Measurements from ENCODE around the gene PPP2R3A.

DNA sequence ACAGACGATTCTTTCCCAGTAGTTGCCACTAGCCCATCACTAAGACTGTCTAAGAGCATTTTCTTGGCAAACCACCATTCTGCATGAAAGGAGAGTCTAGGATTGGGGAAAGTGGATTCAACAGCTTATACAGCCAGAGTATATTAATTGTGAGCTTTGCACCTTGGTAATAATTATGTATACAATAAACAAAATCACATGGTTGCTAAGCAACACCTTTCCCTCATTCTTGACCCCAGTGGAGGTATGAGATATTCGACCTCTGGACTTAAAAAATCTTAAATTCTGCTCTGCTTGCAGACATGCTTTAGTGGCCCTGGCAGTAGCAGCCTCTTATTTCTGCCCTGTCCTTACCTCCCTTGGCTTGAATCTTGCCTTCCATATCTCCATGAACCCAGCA is 73.1 kb downstream of the PPP2R3A start:
- TF ChIP-seq, protein P1, sequence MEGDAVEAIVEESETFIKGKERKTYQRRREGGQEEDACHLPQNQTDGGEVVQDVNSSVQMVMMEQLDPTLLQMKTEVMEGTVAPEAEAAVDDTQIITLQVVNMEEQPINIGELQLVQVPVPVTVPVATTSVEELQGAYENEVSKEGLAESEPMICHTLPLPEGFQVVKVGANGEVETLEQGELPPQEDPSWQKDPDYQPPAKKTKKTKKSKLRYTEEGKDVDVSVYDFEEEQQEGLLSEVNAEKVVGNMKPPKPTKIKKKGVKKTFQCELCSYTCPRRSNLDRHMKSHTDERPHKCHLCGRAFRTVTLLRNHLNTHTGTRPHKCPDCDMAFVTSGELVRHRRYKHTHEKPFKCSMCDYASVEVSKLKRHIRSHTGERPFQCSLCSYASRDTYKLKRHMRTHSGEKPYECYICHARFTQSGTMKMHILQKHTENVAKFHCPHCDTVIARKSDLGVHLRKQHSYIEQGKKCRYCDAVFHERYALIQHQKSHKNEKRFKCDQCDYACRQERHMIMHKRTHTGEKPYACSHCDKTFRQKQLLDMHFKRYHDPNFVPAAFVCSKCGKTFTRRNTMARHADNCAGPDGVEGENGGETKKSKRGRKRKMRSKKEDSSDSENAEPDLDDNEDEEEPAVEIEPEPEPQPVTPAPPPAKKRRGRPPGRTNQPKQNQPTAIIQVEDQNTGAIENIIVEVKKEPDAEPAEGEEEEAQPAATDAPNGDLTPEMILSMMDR (optimal IDR thresholded peaks at IDR 0.05 in 1 of 3, IDR thresholded peaks at IDR 0.05 in 1 of 3, conservative IDR thresholded peaks at IDR 0.05 in 1 of 3; ENCODE audit: extremely low read depth in 1 of 3, insufficient read depth in 2 of 3, low read length in 3 of 3) = no peak
- TF ChIP-seq EZH2 (IDR thresholded peaks at IDR 0.05; ENCODE audit: low read length) = no peak
